DND-41 (cell line): Measurements from ENCODE around the gene SEMA5A.

ENCODE experiments used
- ATAC-seq: fragments of 200-7000 bp; cut with Tn5 transposase; 3 replicates; pipeline ENCODE4 v1.9.1; 2021; ENCODE audit warnings: low read depth; ENCODE audit not compliant: insufficient read depth
- DNase-seq: peaks from one replicate; pipeline ENCODE4 v3.0.0-alpha.2; 2020
- H2AFZ ChIP-seq: 2 replicates; pipeline ENCODE4 v1.6.0; 2012; ENCODE audit warnings: low read depth, low read length
- H3K27ac ChIP-seq: 2 replicates; pipeline ENCODE4 v1.5.1; 2012; ENCODE audit warnings: low read length, inconsistent platforms
- H3K27me3 ChIP-seq: fragments of 200-600 bp; sonication (generic); 2 replicates; pipeline ENCODE4 v1.6.0; 2012; ENCODE audit warnings: low read length, mild to moderate bottlenecking, inconsistent platforms; ENCODE audit not compliant: insufficient read depth, poor library complexity
- H3K36me3 ChIP-seq: 2 replicates; pipeline ENCODE4 v1.5.1; 2012; ENCODE audit warnings: low read length, inconsistent platforms; ENCODE audit not compliant: insufficient read depth
- H3K4me1 ChIP-seq: 2 replicates; pipeline ENCODE4 v1.5.1; 2012; ENCODE audit warnings: mild to moderate bottlenecking, low read length; ENCODE audit not compliant: insufficient read depth
- H3K4me2 ChIP-seq: 2 replicates; pipeline ENCODE4 v1.6.0; 2012; ENCODE audit warnings: mild to moderate bottlenecking, moderate library complexity, low read length, inconsistent platforms; ENCODE audit not compliant: insufficient read depth
- H3K4me3 ChIP-seq, 2 experiments: fragments of 200-600 bp in 1 of 2; shearing (Covaris generic) in 1 of 2; 2 replicates each; pipeline ENCODE4 v1.5.1; 2012 to 2016; ENCODE audit warnings: inconsistent platforms in 2 of 2, low read length in 2 of 2, mild to moderate bottlenecking in 2 of 2, low read depth in 1 of 2, moderate library complexity in 1 of 2
- H3K79me2 ChIP-seq: 2 replicates; pipeline ENCODE4 v1.6.0; 2012; ENCODE audit warnings: low read length, inconsistent platforms; ENCODE audit not compliant: insufficient read depth
- H3K9ac ChIP-seq: 2 replicates; pipeline ENCODE4 v1.6.0; 2012; ENCODE audit warnings: low read depth, mild to moderate bottlenecking, inconsistent platforms, low read length, moderate library complexity
- H3K9me3 ChIP-seq: 2 replicates; pipeline ENCODE4 v1.5.1; 2012; ENCODE audit warnings: low read length, moderate library complexity, mild to moderate bottlenecking, inconsistent platforms; ENCODE audit not compliant: insufficient read depth, severe bottlenecking
- H4K20me1 ChIP-seq: 2 replicates; pipeline ENCODE4 v1.6.0; 2012; ENCODE audit warnings: low read length; ENCODE audit not compliant: insufficient read depth
- CTCF ChIP-seq: IDR thresholded peaks from 2 replicates; pipeline ENCODE4 v1.5.1; 2012; ENCODE audit warnings: borderline replicate concordance, low read length, moderate library complexity, mild to moderate bottlenecking; ENCODE audit not compliant: poor library complexity, severe bottlenecking; ENCODE audit errors: extremely low read depth
- EZH2 ChIP-seq: IDR thresholded peaks from 3 replicates; pipeline ENCODE4 v1.6.1; 2012; ENCODE audit warnings: borderline replicate concordance, low read depth, mild to moderate bottlenecking, moderate library complexity, low read length, inconsistent platforms; ENCODE audit not compliant: severe bottlenecking

Gene SEMA5A

GRCh38 chr5:9496801-9497200 is 49.1 kb downstream of the SEMA5A start:
- TF ChIP-seq CTCF, result no peak
- Histone ChIP-seq H3K27me3 (no peaks in the 10 kb centered on the region), H3K4me1 (no peaks in the 10 kb centered on the region), H3K9ac (no peak overlapping the region), H3K79me2 (no peaks in the 10 kb centered on the region), H3K4me3 (no peak overlapping the region), H2AFZ (no peak overlapping the region), H3K36me3 (no peaks in the 10 kb centered on the region), H3K4me2 (no peak overlapping the region), H3K27ac (no peak overlapping the region), H4K20me1 (no peaks in the 10 kb centered on the region), H3K9me3 (no peaks in the 10 kb centered on the region)
- DNase-seq (no peak), ATAC-seq (no peak)

GRCh38 chr5:9495121-9495520 is 50.8 kb downstream of the SEMA5A start:
- H3K79me2 ChIP-seq, result no peaks in the 10 kb centered on the region
- H4K20me1 ChIP-seq, result no peaks in the 10 kb centered on the region
- H3K4me3 ChIP-seq, result no peak overlapping the region
- no peaks in the 10 kb centered on the region for H3K36me3 ChIP-seq
- no peaks in the 10 kb centered on the region for H3K27me3 ChIP-seq
- H3K4me1 ChIP-seq, result no peaks in the 10 kb centered on the region
- DNase-seq (no peak), ATAC-seq (no peak)
- TF ChIP-seq EZH2, result no peak
- TF ChIP-seq CTCF, result no peak
- no peak overlapping the region for H3K27ac ChIP-seq
- H3K9ac ChIP-seq, result no peak overlapping the region
- no peaks in the 10 kb centered on the region for H3K9me3 ChIP-seq
- H3K4me2 ChIP-seq, result no peak overlapping the region
- no peak overlapping the region for H2AFZ ChIP-seq

- H3K27me3 ChIP-seq, result no peaks in the 10 kb centered on the region
- no peak overlapping the region for H3K4me2 ChIP-seq
- no peak overlapping the region for H3K9ac ChIP-seq
- H3K4me1 ChIP-seq, result no peaks in the 10 kb centered on the region
- no peaks in the 10 kb centered on the region for H3K36me3 ChIP-seq
- no peak for TF ChIP-seq EZH2
- TF ChIP-seq CTCF, result no peak
- no peak overlapping the region for H2AFZ ChIP-seq
- no peaks in the 10 kb centered on the region for H4K20me1 ChIP-seq
- DNase-seq (no peak), ATAC-seq (no peak)
- no peaks in the 10 kb centered on the region for H3K9me3 ChIP-seq
- H3K4me3 ChIP-seq, result no peak overlapping the region
- no peaks in the 10 kb centered on the region for H3K79me2 ChIP-seq
- H3K27ac ChIP-seq, result no peak overlapping the region
These were observed 51.6 kb downstream of the SEMA5A start for GRCh38 chr5:9494301-9494700.

- H3K36me3 ChIP-seq, result no peaks in the 10 kb centered on the region
- no peaks in the 10 kb centered on the region for H3K4me1 ChIP-seq
- DNase-seq (no peak), ATAC-seq (no peak)
- H3K9me3 ChIP-seq, result no peaks in the 10 kb centered on the region
- no peak for TF ChIP-seq CTCF
- no peak for TF ChIP-seq EZH2
- H4K20me1 ChIP-seq, result no peaks in the 10 kb centered on the region
- no peaks in the 10 kb centered on the region for H3K79me2 ChIP-seq
- no peak overlapping the region for H3K4me3 ChIP-seq
- no peak overlapping the region for H3K9ac ChIP-seq
- H3K4me2 ChIP-seq, result no peak overlapping the region
- H2AFZ ChIP-seq, result no peak overlapping the region
- no peak overlapping the region for H3K27ac ChIP-seq
- H3K27me3 ChIP-seq, result no peaks in the 10 kb centered on the region
These were observed 55.3 kb downstream of the SEMA5A start for GRCh38 chr5:9490494-9491097.
